Testis (tissue), 3 donors: ENCODE measurements around the gene CREB3L2. TPM values are rescaled to one million over a fixed set of nuclear protein-coding genes. Genes with fewer than 3 reads are reported as not detected.
A peak's percentile ranks its signal among the peaks of the same experiment; 100 is the strongest.

Experiments
- DNase-seq: peaks from one replicate; pipeline ENCODE4 v3.0.0-alpha.2; 2019
- H3K27ac ChIP-seq, 2 donors: fragments of 200-600 bp; sonication (generic); one replicate each; pipeline ENCODE4 v1.5.1; 2019
- H3K27me3 ChIP-seq: fragments of 200-600 bp; sonication (generic); one replicate; pipeline ENCODE4 v1.5.1; 2019
- H3K36me3 ChIP-seq: fragments of 200-600 bp; sonication (generic); one replicate; pipeline ENCODE4 v1.5.1; 2017; ENCODE audit warnings: low read depth; ENCODE audit errors: missing control alignments
- H3K4me1 ChIP-seq: fragments of 200-600 bp; sonication (generic); one replicate; pipeline ENCODE4 v1.5.1; 2019
- H3K4me3 ChIP-seq, 2 donors: fragments of 200-600 bp; sonication (generic); one replicate each; pipeline ENCODE4 v1.5.1; 2017 to 2019
- H3K9me3 ChIP-seq: fragments of 200-600 bp; sonication (generic); one replicate; pipeline ENCODE4 v1.5.1; 2017
- POLR2A ChIP-seq: fragments of 450-650 bp; IDR thresholded peaks from one replicate; pipeline ENCODE4 v1.6.1; 2017; ENCODE audit warnings: antibody characterized with exemption, mild to moderate bottlenecking, moderate library complexity
- WGBS, 2 donors: methylation state at CpG; one replicate each; pipeline ENCODE4 v1.1.5; 2018; 5-methylcytosine and 5-hydroxymethylcytosine counted together
- intact Hi-C: fragments of 100-400 bp; cut with DNase I; formaldehyde crosslinking; loops from one replicate; pipeline ENCODE4 v1.15.1; 2023; ENCODE audit warnings: low total_unique reads
- polyA plus RNA-seq: library from polyadenylated mRNA; stranded (reverse); fragments of 350-450 nt; fragmentation: Illumina TruSeq; extraction: RNeasy Lipid Tissue Mini Kit (QIAGEN cat#74804); gene quantifications from one replicate; pipeline ENCODE4 v1.2.3, GENCODE V29; 2014; ENCODE audit warnings: low read depth, low replicate concordance; ENCODE audit not compliant: insufficient read depth
- total RNA-seq, 2 donors: library from RNA; depleted of rRNA; stranded (reverse); fragments of >200 nt; gene quantifications; one replicate each; pipeline ENCODE4 v1.2.3, GENCODE V29; 2016
- TF ChIP-seq, protein P1 (sequence below), 3 experiments: fragments of 450-650 bp in 2 of 3; fragments of 200-600 bp in 1 of 3; sonication (generic) in 1 of 3; IDR thresholded peaks; one replicate each; pipeline ENCODE4 v1.5.1; 2016 to 2019; ENCODE audit warnings: antibody characterized with exemption in 3 of 3, mild to moderate bottlenecking in 2 of 3, moderate library complexity in 1 of 3

CREB3L2 gene
- total and polyA plus RNA-seq, 3 donors from 2014 or later: 22.0 to 23.9 (median 23.4) TPM

DNA sequence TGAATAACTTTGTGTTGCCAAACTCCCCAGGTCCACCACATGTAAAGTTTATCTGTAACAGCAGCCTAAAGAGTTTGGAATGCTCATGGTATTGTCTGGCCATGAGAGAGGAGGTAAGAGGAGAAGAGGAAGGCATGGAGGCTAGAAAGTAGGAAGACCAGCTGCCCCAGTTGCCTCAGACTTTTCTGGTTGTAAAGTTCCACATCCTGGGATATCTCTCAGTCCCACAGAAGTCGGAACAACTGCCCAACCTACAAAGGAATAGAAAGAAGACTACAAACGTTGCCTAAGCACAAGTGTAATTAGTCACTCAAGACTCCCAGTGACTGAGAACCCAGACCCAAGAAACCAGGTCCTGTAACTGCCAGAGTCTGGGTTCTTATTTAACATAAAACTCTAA is 47.3 kb downstream of the CREB3L2 start:
- H3K36me3 ChIP-seq: no peaks in the 10 kb centered on the region
- no peak for TF ChIP-seq POLR2A
- TF ChIP-seq, protein P1, sequence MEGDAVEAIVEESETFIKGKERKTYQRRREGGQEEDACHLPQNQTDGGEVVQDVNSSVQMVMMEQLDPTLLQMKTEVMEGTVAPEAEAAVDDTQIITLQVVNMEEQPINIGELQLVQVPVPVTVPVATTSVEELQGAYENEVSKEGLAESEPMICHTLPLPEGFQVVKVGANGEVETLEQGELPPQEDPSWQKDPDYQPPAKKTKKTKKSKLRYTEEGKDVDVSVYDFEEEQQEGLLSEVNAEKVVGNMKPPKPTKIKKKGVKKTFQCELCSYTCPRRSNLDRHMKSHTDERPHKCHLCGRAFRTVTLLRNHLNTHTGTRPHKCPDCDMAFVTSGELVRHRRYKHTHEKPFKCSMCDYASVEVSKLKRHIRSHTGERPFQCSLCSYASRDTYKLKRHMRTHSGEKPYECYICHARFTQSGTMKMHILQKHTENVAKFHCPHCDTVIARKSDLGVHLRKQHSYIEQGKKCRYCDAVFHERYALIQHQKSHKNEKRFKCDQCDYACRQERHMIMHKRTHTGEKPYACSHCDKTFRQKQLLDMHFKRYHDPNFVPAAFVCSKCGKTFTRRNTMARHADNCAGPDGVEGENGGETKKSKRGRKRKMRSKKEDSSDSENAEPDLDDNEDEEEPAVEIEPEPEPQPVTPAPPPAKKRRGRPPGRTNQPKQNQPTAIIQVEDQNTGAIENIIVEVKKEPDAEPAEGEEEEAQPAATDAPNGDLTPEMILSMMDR (IDR thresholded peaks at IDR 0.05): no peak
- no peak overlapping the region for H3K4me3 ChIP-seq
- H3K4me1 ChIP-seq: peaks cover 28% of the 10 kb centered on the region
- no peaks in the 10 kb centered on the region for H3K9me3 ChIP-seq
- DNase-seq: no peak
- H3K27ac ChIP-seq: no peak overlapping the region
- 48 to 68% methylated on average over 2 of the region's 2 CpGs for WGBS, 2 donors
- intact Hi-C loops: no loop called here
- H3K27me3 ChIP-seq: no peaks in the 10 kb centered on the region

DNA sequence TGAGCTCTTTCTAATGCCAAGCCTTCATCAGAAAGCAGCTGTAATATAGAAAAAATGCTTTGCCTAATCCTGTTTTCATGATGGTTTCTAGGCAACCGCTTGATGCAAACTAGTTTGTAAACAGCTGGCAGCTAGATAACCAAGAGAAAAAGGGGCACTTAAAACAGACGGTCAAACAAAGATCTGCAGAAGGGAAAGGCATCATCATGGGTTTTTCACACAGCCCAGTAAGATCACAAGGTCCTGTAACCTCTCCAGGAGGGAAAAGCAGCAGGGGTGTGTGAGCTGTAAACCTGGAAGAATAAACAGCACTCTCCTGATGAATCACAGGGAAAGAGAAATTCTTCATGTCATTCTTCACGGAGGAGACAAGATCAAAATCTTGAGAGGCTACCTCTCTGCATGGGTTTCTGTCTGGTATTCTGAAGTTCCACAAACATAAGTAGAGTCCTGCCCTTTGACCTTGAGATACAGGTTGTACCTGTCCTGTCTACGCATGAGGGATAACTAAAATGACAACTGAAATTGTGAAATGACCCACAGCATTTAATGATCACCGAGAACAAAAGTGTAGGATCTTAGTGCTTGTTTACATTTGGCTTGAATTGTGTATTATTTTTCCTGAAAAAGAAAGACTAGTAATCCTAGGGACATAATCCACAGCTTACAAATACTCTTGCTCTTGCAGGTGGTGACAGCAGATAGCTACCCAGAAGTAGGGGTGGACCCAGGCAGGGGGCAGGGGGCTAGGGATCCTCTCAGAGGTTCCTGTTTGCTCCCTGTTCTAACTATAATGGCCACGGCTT is 48.0 kb downstream of the CREB3L2 start:
- DNase-seq: no peak
- WGBS, 2 donors: 56% methylated on average over 6 of the region's 6 CpGs
- H3K4me1 ChIP-seq: peaks cover 23% of the 10 kb centered on the region
- intact Hi-C loops: no loop called here
- H3K27me3 ChIP-seq: no peaks in the 10 kb centered on the region
- TF ChIP-seq, protein P1 (IDR thresholded peaks at IDR 0.05): no peak
- TF ChIP-seq POLR2A: no peak
- no peak overlapping the region for H3K27ac ChIP-seq
- H3K4me3 ChIP-seq: no peak overlapping the region
- H3K36me3 ChIP-seq: no peaks in the 10 kb centered on the region
- H3K9me3 ChIP-seq: no peaks in the 10 kb centered on the region

DNA sequence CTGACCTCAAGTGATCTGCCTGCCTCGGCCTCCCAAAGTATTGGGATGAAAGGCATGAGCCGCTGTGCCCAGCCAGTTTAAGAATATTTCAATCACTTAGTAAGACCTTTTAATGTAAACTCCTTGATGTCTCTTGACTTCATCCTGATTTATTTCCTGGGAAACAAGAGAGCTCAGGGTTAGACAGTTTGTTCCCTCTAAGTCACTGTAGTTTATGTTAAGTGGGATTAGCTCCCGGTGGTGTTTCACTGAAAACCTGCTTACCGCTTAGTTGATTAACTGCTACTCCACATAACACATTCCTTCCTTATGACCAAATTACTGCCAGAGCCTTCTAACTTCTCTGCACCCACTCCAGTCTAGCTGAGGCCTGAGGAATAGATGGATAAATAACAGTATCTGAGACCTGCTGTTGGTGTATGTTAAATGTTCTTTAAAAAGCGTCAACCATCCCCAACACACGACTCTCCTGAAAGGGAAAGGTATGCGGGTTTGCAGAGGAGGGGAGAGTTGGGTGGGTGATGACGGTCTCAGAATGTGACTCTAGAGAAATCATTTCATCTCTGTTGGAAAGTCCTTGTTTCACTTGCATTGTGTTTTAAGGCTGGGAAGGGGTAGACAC is 48.7 kb downstream of the CREB3L2 start:
- 66 to 68% methylated on average over 8 of the region's 8 CpGs for WGBS, 2 donors
- Histone ChIP-seq H3K27me3 (no peaks in the 10 kb centered on the region), H3K4me3 (no peak overlapping the region), H3K36me3 (no peaks in the 10 kb centered on the region), H3K9me3 (no peaks in the 10 kb centered on the region), H3K4me1 (peaks cover 16% of the 10 kb centered on the region), H3K27ac (peak overlapping the region in 1 of 2 donors; percentile 37)
- intact Hi-C loops: no loop called here
- no peak for DNase-seq
- TF ChIP-seq POLR2A: no peak
- TF ChIP-seq, protein P1 (IDR thresholded peaks at IDR 0.05): no peak

DNA sequence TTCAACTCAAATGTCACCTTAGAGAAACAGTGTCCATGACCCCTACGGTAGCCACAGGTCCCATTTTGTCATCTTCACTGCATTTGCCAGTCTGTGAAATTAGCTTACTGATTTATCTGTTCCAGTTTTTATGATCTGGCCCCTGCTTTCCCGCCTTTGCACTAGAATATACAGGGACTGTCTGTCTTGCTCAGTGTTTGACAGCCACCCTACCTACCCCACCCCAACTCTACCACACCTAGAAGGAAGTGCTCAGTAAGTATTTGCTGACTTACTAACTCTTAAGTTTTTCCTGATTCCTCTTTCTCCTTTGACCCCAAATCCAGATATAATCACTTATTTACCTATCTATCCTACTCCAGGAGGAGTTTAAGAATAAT is 49.5 kb downstream of the CREB3L2 start:
- Histone ChIP-seq H3K27me3 (no peaks in the 10 kb centered on the region), H3K9me3 (no peaks in the 10 kb centered on the region), H3K36me3 (no peaks in the 10 kb centered on the region), H3K27ac (no peak overlapping the region), H3K4me1 (peaks cover 15% of the 10 kb centered on the region), H3K4me3 (no peak overlapping the region)
- intact Hi-C loops: no loop called here
- DNase-seq: no peak
- 92 to 94% methylated on average over 2 of the region's 2 CpGs for WGBS, 2 donors
- TF ChIP-seq POLR2A: no peak
- TF ChIP-seq, protein P1 (IDR thresholded peaks at IDR 0.05): no peak
